HG02884 (cell line): ENCODE measurements around the gene OR2D3.
"Not testable (repeated sequence)": the region's sequence is repeated elsewhere in the genome, so short reads cannot be mapped to it uniquely, and the experiment has no call there.

Experiments
- ATAC-seq: cut with Tn5 transposase; IDR thresholded peaks from one replicate; pipeline ENCODE4 v1.9.1; 2021; ENCODE audit warnings: mild to moderate bottlenecking, moderate library complexity; ENCODE audit not compliant: unreplicated experiment

Gene OR2D3

DNA sequence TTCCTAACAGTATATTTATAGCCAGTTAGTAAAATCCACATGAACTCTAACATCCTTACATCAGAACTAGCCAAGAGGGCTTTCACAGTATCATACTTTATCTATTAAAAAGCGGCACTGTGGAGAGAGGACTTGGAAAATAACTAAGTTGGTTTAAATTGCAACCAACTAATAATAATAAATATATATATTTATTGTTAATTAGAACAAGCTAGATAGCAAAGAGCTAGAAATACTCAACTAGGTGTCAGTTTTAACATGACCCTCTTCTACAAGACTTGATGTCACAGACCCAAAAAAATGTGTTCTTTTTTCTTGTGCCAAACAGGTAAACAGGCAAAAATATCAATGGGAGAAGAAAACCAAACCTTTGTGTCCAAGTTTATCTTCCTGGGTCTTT is at the start of gene OR2D3:
TSS of gene OR2D3 (plus strand) at position 301 of the 400 bp plus-strand sequence. CDS start at position 301, 0 bp downstream.
- ATAC-seq: no peak

- no peak for ATAC-seq
Observed at GRCh38 chr11:6871278-6871677, 49.5 kb upstream of the OR2D3 start.

- ATAC-seq: no peak
Observed at GRCh38 chr11:6875761-6876160, 45.0 kb upstream of the OR2D3 start.

- ATAC-seq: no peak
Observed at GRCh38 chr11:6876325-6876724, 44.5 kb upstream of the OR2D3 start, which contains the start of gene OR10A4. OR10A4 (plus strand) TSS chr11:6876625; CDS start chr11:6876648, 23 bp downstream.

GRCh38 chr11:6876914-6877313 is 43.9 kb upstream of the OR2D3 start:
- no peak for ATAC-seq

DNA sequence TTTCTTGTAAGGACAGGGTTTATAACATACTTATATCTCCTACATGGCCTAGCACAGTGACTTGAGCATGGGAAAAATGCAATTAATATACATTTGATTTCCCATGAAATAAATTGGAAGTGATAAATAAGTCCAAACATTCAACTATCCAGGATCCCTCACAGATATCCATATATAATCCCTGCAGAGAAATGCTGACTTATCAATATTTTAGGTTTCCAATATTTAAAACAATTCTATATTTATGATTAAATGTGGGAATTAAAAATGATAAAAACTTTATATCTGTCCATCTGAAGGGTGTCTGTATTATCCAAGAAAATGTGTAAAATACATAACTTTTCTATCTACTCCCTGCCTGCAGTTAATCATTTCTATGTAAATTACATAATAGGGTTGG is 38.1 kb upstream of the OR2D3 start:
- ATAC-seq: no peak

DNA sequence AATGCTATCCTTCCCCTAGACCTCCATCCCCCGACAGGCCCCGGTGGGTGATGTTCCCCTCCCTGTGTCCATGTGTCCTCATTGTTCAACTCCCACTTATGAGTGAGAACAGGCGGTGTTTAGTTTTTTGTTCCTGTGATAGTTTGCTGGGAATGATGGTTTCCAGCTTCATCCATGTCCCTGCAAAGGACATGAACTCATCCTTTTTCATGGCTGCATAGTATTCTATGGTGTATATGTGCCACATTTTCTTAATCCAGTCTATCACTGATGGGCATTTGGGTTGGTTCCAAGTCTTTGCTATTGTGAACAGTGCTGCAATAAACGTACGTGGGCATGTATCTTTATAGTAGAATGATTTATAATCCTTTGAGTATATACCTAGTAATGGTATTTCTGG is 33.1 kb upstream of the OR2D3 start:
- not testable (repeated sequence) for ATAC-seq

- no peak for ATAC-seq
Observed at GRCh38 chr11:6888830-6889229, 32.0 kb upstream of the OR2D3 start.

DNA sequence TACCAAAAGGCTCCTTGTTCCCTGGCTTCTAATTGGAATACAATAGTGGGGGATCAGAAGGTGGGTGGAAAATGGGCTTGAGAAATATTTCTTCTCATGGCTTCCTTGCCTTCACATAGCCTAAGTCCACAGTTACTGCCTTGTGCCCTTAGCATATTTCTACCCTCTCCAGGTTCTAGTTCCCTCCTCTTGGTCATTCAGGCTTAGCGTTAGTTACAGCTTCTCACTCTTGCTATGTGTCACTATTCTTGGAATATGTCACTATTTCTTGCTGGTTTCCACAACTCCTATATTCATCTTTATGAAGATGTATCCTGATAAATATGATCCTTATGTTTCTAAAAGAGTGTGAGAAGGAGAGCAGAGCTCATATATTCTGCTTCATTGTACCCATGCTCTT is 31.0 kb upstream of the OR2D3 start:
- peak; percentile 60 for ATAC-seq

DNA sequence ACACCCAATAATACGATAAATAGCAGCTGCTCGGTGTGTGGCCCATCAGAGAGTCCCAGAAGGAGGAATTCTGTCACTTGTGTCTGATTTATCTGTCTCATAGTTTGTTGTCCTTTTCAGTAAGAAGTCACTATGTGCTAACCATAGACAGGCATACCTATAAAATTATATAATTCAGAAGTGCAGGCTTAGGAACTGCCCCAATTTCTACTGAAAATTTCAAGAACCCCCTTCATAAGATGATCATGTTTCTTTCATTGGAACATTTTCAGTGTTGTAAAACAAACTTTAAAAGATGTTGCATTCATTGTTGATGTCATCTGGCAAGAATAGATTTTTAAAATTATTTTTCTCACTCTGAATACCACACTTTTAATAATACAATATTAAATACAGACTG is 28.4 kb upstream of the OR2D3 start, which contains the start of gene OR2D2:
TSS of gene OR2D2 (minus strand) at position 101 of the 400 bp plus-strand sequence. CDS start at position 101, 0 bp downstream.
- no peak for ATAC-seq

GRCh38 chr11:6894097-6894496 is 26.7 kb upstream of the OR2D3 start:
- ATAC-seq: no peak

DNA sequence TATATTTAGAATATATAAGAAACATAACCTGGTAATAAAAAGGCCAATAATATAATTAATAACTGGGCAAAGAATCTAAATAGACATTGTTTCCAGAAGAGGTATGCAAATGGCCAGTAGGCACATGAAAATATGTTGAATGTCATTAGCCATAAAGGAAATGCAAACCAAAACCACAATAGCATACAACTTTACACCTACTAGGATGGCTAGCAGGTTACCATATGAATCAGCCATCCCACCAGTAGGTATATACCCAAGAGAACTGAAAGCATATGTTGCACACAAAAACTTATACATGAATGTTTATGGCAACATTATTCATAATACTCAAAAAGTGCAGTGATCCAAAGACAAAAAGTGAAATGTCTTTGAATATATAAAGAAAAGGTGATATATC is 25.8 kb upstream of the OR2D3 start:
- ATAC-seq: peak; percentile 98

GRCh38 chr11:6898911-6899310 is 21.9 kb upstream of the OR2D3 start:
- ATAC-seq: no peak

DNA sequence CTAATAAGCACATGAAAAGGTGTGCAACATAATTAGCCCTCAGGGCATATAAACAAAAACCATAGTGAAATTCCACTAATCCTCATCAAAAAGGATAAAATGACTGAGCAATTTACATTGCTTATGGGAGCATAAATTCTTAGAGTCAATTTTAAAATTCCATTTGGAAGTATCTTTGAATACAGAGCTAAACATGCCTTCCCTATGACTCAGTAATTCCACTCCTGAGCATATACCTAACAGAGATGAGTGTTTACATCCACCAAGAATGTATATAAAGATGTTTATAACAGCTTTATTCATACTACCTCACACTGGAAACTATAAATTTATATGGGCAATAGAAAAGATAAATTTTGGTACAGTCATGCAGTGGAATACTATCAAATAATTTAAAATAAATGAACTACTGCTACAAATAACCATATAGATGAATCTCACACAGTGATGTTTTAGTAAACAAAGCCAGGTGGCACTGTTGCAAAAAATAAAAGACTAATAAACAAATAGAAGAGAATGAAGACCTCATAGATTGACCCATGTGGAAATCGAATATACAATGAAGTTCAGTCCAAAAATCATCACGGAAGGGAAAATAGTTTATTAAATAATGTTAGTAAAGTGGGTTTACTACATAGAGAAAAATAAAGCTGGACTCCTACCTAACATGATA is 20.3 kb upstream of the OR2D3 start:
- no peak for ATAC-seq

- ATAC-seq: not testable (repeated sequence)
Observed at GRCh38 chr11:6904804-6905203, 16.0 kb upstream of the OR2D3 start.

DNA sequence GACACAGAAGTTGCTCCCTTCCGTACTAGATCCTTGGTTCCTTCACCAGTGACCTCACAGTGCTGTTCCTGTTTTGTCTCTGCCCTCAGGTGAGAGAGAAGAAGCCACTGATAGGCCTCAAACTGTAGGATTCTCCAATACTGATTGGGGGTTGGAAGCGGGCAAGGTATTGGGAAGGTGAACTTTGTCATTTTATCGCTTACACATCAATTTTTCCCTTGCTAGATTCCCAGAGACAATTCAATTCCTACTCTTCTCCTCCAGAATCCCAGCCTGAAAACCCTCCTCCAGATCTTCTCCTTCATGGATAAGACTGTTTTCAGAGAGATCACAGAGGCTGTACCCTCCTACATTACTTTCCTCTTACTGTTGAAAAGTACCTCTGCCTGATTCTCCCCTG is 9.4 kb upstream of the OR2D3 start:
- no peak for ATAC-seq

- ATAC-seq: no peak
Observed at GRCh38 chr11:6911948-6912347, 8.9 kb upstream of the OR2D3 start.

DNA sequence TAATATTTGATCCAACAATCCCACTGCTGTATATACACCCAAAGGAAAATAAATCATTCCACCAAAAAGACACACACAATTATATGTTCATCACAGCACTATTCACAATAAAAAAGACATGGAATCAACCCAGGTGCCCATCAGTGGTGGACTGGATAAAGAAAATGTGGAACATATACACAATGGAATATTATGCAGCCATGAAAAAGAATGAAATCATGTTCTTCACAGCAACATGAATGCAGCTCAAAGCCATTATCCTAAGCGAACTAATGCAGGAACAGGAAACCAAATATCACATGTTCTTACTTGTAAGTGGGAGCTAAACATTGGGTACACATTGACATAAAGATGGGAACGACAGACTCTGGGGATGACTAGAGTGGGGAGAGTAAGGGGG is 1.1 kb upstream of the OR2D3 start:
- no peak for ATAC-seq

DNA sequence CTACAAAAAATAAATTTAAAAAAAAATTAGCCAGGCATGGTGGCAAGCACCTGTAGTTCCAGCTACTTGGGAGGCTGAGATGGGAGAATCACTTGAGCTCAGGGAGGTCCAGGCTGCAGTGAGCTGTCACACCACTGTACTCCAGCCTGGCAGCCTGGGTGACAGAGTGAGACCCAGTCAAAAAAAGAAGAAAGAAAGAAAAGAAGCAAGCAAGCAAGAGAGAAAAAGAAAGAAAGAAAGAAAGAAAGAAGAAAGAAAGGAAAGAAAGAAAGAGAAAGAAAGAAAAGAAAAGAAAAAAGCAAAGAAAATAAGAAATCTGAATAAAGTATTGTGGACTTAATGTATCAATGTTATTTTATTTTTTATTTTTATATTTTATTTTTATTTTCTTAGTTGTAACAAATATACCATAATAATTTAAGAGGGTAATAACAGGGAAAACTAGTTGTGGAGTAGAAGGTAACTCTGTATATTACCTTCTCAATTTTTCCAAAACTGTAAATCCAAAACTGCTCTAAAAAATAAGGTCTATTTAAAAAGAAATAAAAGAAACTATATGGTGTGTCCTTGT is 4.3 kb downstream of the OR2D3 start:
- ATAC-seq: no peak

DNA sequence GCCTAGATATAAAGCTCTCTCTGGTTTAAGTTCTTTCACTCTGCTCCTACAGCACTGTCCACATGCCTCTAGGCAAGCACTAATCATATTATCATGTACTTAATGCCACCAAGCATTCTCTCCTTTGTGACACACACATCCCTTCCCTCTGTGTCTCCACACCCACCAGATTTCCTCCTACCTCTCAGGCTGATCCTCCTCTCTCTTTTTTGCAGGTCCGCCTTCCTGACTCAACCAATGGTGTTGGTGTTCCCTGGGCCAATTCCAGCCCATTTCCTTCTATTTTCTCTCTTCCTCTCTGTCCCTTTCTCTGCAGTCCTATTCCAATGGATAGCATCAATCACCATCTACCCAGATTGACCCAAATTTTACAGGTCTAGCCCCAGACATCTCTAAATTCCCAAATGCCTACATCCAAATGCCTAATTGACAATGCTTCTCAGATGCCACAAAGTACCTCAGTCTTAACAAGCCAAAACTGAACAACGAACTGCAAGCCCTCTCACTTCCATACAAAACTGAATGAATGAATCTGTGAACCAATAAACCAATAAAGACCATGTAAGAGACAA is 4.9 kb downstream of the OR2D3 start:
- ATAC-seq: peak; percentile 3

DNA sequence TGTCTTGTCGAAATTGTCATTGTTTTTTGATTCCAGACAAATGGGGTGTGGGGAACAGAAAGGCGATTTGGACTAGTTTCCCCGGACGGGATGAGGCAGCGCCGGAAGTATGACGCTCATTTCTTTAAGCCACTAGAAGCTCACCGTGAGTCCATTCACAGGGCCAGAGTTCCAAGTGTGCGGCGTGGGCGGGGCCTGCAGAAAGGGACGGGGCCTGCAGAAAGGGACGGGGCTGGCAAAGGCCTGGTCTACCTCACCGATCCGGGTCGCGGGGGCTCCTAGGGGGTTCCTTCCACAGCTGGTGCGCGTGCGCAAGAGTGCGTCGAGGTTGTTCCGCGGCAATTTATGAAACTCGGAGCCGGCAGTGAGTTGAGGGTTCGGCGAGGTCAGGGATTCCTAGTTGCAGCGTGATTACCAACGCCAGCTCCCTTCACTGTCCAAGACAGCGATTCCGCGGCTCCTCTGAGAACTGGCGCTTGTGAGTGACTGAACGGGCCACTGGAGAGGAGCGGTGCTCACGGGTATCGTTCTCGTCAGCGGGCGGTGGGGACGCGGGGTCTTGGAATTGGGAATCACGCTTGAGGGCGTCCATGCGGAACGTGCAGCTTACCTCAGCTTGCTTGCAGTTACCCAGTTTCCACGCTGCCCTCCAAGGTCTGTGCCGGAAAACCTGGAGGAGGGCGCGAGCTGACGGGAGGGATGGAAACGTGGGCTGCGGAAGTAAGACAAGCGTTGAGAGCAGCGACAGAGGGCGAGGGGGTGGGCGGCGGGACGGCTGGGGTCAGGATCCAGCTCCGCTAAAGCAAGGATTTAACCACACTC is 5.6 kb downstream of the OR2D3 start, which contains the start of gene ZNF215:
TSS of gene ZNF215 (plus strand) at position 219 of the 822 bp plus-strand sequence. CDS start 5,847 bp downstream, outside the sequence.
- ATAC-seq: peak; percentile 65
